Activated CD8-positive, alpha-beta memory T cell treated with anti-CD3 and anti-CD28 coated beads for 24 hours (primary cell): ENCODE results near the gene MTR.

Experiments used
- DNase-seq: peaks from one replicate; pipeline ENCODE4 v3.0.0-alpha.2; 2020

MTR gene

GRCh38 chr1:236785477-236785876, 9.6 kb upstream of the MTR start:
- DNase-seq, result no peak

GRCh38 chr1:236786453-236786852, 8.6 kb upstream of the MTR start:
- DNase-seq, result no peak

- DNase-seq, result no peak
Measured at GRCh38 chr1:236794585-236795034, 482 bp upstream of the MTR start.

GRCh38 chr1:236795757-236796667, 920 bp downstream of the MTR start:
- DNase-seq, result no peak

- no peak for DNase-seq
Measured at GRCh38 chr1:236799001-236799400, 3.9 kb downstream of the MTR start.

- no peak for DNase-seq
Measured at GRCh38 chr1:236800002-236800620, 5.0 kb downstream of the MTR start.

- DNase-seq, result no peak
Measured at GRCh38 chr1:236800623-236801022, 5.5 kb downstream of the MTR start.

GRCh38 chr1:236802264-236802663, 7.2 kb downstream of the MTR start:
- DNase-seq, result no peak

GRCh38 chr1:236806634-236807033, 11.5 kb downstream of the MTR start:
- DNase-seq, result no peak

GRCh38 chr1:236808005-236808404, 12.9 kb downstream of the MTR start:
- no peak for DNase-seq

GRCh38 chr1:236808564-236809130, 13.6 kb downstream of the MTR start:
- no peak for DNase-seq

GRCh38 chr1:236809148-236809547, 14.1 kb downstream of the MTR start:
- no peak for DNase-seq

GRCh38 chr1:236810018-236810417, 14.9 kb downstream of the MTR start:
- no peak for DNase-seq

- no peak for DNase-seq
Measured at GRCh38 chr1:236812334-236813030, 17.4 kb downstream of the MTR start.

GRCh38 chr1:236815941-236816340, 20.8 kb downstream of the MTR start:
- DNase-seq, result no peak

- DNase-seq, result no peak
Measured at GRCh38 chr1:236819856-236820255, 24.8 kb downstream of the MTR start.

- no peak for DNase-seq
Measured at GRCh38 chr1:236821091-236821627, 26.1 kb downstream of the MTR start.

- no peak for DNase-seq
Measured at GRCh38 chr1:236823559-236823958, 28.5 kb downstream of the MTR start.

- DNase-seq, result no peak
Measured at GRCh38 chr1:236829085-236829484, 34.0 kb downstream of the MTR start.

GRCh38 chr1:236830116-236830515, 35.0 kb downstream of the MTR start:
- no peak for DNase-seq

GRCh38 chr1:236830560-236830959, 35.5 kb downstream of the MTR start:
- no peak for DNase-seq

- no peak for DNase-seq
Measured at GRCh38 chr1:236833575-236833974, 38.5 kb downstream of the MTR start.

- DNase-seq, result no peak
Measured at GRCh38 chr1:236834876-236835275, 39.8 kb downstream of the MTR start.
